Tibial nerve (tissue), 4 donors: ENCODE measurements around the gene ZNF609. TPM values are rescaled to one million over a fixed set of nuclear protein-coding genes. Genes with fewer than 3 reads are reported as not detected.

ENCODE experiments used
- DNase-seq, 2 donors: peaks; one replicate each; pipeline ENCODE4 v3.0.0-alpha.2; 2019; ENCODE audit warnings: low spot score in 2 of 2
- H3K27ac ChIP-seq, 4 donors: fragments of 200-600 bp; sonication (generic) in 3 of 4; one replicate each; pipeline ENCODE4 v1.5.1; 2017 to 2019; ENCODE audit warnings: mild to moderate bottlenecking in 1 of 4
- H3K27me3 ChIP-seq, 2 donors: fragments of 200-600 bp; sonication (generic) in 1 of 2; one replicate each; pipeline versions ENCODE4 v1.5.1 to v1.6.0; 2017 to 2019
- H3K36me3 ChIP-seq, 3 donors: fragments of 200-600 bp; sonication (generic); one replicate each; pipeline ENCODE4 v1.5.1; 2018 to 2019
- H3K4me1 ChIP-seq, 4 donors: fragments of 200-600 bp; sonication (generic) in 3 of 4; one replicate each; pipeline ENCODE4 v1.5.1; 2017 to 2019
- H3K4me3 ChIP-seq, 4 donors: fragments of 200-600 bp; sonication (generic) in 3 of 4; one replicate each; pipeline ENCODE4 v1.5.1; 2017 to 2019; ENCODE audit warnings: mild to moderate bottlenecking in 1 of 4, moderate library complexity in 1 of 4
- H3K9me3 ChIP-seq, 4 donors: fragments of 200-600 bp; sonication (generic) in 3 of 4; one replicate each; pipeline ENCODE4 v1.5.1; 2017 to 2019
- EP300 ChIP-seq, 2 donors: sonication (generic); formaldehyde crosslinking; IDR thresholded peaks; one replicate each; pipeline ENCODE4 v1.6.1; 2017; ENCODE audit warnings: antibody characterized with exemption in 2 of 2, mild to moderate bottlenecking in 1 of 2
- POLR2A ChIP-seq, 2 donors: fragments of 450-650 bp; IDR thresholded peaks; one replicate each; pipeline ENCODE4 v1.6.1; 2017; ENCODE audit warnings: antibody characterized with exemption in 2 of 2, mild to moderate bottlenecking in 2 of 2, moderate library complexity in 2 of 2
- WGBS, 2 donors: methylation state at CpG; one replicate each; pipeline ENCODE4 v1.1.5; 2018; 5-methylcytosine and 5-hydroxymethylcytosine counted together
- total RNA-seq, 4 donors: library from RNA; depleted of rRNA; stranded (reverse); fragments of >200 nt; gene quantifications; one replicate each; pipeline ENCODE4 v1.1.0, GENCODE V29; 2016
- TF ChIP-seq, protein P1 (sequence below), 5 experiments: fragments of 200-600 bp in 3 of 5; fragments of 450-650 bp in 2 of 5; sonication (generic) in 3 of 5; IDR thresholded peaks; one replicate each; pipeline ENCODE4 v1.5.1; 2016 to 2019; ENCODE audit warnings: antibody characterized with exemption in 5 of 5, mild to moderate bottlenecking in 3 of 5, moderate library complexity in 2 of 5

Gene ZNF609
- total RNA-seq, 4 donors from 2014 or later: 22.9 to 38.7 (median 27.1) TPM

DNA sequence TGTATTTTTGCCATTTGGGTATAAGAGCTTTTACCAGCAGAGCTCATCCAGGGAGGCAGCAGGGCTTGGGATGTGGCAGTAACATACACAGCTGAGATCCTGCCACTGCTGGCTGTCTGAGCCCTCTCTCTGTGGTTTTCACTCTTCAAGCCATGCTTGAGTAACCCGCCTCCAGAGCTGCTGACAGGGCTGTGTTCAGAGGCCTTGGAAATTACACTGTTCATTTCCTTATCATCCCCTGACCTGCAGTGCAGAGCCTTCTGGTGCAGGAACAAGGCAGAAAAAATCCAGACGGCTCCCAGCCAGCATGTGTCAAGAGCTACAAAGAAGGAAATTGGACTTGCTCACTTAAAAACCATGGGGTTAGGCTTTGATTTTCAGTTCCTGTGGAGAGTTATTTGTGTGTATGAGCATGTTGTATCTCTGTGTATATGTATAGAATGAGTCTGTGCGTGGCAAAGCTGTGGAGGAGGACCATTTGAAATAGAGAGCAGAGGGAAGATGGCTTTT, 47.0 kb downstream of the ZNF609 start:
- DNase-seq: peak; percentile 26 to 52
- 30% methylated on average over 3 of the region's 3 CpGs for WGBS, 2 donors
- Histone ChIP-seq H3K36me3 (peaks cover 0 to 6% (median 0%) of the 10 kb centered on the region in 3 donors), H3K27me3 (no peaks in the 10 kb centered on the region), H3K4me3 (no peak overlapping the region), H3K4me1 (peaks cover 0 to 48% (median 28%) of the 10 kb centered on the region in 4 donors), H3K27ac (peak overlapping the region in 3 of 4 donors; percentile 7 to 53 (median 42)), H3K9me3 (no peaks in the 10 kb centered on the region)
- TF ChIP-seq POLR2A (IDR thresholded peaks at IDR 0.05): no peak
- TF ChIP-seq, protein P1, sequence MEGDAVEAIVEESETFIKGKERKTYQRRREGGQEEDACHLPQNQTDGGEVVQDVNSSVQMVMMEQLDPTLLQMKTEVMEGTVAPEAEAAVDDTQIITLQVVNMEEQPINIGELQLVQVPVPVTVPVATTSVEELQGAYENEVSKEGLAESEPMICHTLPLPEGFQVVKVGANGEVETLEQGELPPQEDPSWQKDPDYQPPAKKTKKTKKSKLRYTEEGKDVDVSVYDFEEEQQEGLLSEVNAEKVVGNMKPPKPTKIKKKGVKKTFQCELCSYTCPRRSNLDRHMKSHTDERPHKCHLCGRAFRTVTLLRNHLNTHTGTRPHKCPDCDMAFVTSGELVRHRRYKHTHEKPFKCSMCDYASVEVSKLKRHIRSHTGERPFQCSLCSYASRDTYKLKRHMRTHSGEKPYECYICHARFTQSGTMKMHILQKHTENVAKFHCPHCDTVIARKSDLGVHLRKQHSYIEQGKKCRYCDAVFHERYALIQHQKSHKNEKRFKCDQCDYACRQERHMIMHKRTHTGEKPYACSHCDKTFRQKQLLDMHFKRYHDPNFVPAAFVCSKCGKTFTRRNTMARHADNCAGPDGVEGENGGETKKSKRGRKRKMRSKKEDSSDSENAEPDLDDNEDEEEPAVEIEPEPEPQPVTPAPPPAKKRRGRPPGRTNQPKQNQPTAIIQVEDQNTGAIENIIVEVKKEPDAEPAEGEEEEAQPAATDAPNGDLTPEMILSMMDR (IDR thresholded peaks at IDR 0.05): no peak
- TF ChIP-seq EP300 (IDR thresholded peaks at IDR 0.05): peak in 1 of 2 donors; percentile 39

DNA sequence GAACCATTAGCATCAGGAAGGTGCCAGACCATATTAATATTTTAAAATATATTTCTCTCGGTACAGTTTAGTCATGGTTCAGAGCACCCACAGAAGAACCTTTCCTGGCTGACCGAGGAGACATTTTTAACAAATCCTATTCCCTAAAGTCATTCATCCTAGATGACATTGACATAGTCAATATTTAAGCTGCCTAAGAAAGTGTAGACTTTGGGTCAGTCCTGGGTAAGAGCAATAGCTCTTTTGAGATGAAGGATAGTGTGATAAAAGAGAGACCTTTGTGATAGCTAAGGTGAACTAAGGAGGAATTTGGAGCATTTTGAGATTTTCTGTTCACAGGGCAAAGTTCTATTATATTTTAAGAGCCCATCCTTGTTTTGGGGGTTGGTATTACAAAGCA, 47.5 kb downstream of the ZNF609 start:
- DNase-seq: no peak
- peak overlapping the region in 3 of 4 donors; percentile 7 to 53 (median 42) for H3K27ac ChIP-seq
- H3K27me3 ChIP-seq: no peaks in the 10 kb centered on the region
- WGBS, 2 donors: 74 to 88% methylated on average over 2 of the region's 2 CpGs
- no peak overlapping the region for H3K4me3 ChIP-seq
- TF ChIP-seq POLR2A (IDR thresholded peaks at IDR 0.05) (no peak), EP300 (IDR thresholded peaks at IDR 0.05) (no peak)
- TF ChIP-seq, protein P1 (IDR thresholded peaks at IDR 0.05): no peak
- no peaks in the 10 kb centered on the region for H3K9me3 ChIP-seq
- peaks cover 0 to 43% (median 24%) of the 10 kb centered on the region in 4 donors for H3K4me1 ChIP-seq
- peaks cover 0 to 6% (median 0%) of the 10 kb centered on the region in 3 donors for H3K36me3 ChIP-seq

DNA sequence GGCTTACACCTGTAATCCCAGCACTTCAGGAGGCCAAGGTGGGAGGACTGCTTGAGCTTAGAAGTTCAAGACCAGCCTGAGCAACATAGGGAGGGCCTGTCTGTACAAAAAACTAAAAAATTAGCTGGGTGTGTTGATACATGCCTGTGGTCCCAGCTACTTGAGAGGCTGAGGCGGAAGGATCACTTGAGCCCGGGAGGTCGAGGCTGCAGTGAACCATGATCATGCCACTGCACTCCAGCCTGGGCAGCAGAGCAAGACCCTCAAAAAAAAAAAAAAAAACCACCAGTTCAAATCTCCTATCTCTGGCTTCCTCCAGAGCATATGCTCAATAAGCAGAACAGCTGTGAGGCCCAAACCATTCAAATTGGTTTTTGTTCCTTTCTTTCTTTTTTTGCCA, 53.4 kb downstream of the ZNF609 start:
- Histone ChIP-seq H3K9me3 (no peaks in the 10 kb centered on the region), H3K4me1 (peaks cover 0 to 19% (median 2%) of the 10 kb centered on the region in 4 donors), H3K36me3 (peaks cover 0 to 9% (median 0%) of the 10 kb centered on the region in 3 donors), H3K27me3 (no peaks in the 10 kb centered on the region), H3K27ac (no peak overlapping the region), H3K4me3 (no peak overlapping the region)
- TF ChIP-seq POLR2A (IDR thresholded peaks at IDR 0.05) (no peak), EP300 (IDR thresholded peaks at IDR 0.05) (no peak)
- TF ChIP-seq, protein P1 (IDR thresholded peaks at IDR 0.05): no peak
- WGBS, 2 donors: 98 to 99% methylated on average over 3 of the region's 3 CpGs
- no peak for DNase-seq

- Histone ChIP-seq H3K9me3 (no peaks in the 10 kb centered on the region), H3K4me3 (no peak overlapping the region), H3K27ac (no peak overlapping the region), H3K36me3 (peaks cover 0 to 9% (median 0%) of the 10 kb centered on the region in 3 donors), H3K4me1 (peaks cover 0 to 13% (median 2%) of the 10 kb centered on the region in 4 donors), H3K27me3 (no peaks in the 10 kb centered on the region)
- no peak for TF ChIP-seq EP300 (IDR thresholded peaks at IDR 0.05)
- TF ChIP-seq, protein P1 (IDR thresholded peaks at IDR 0.05): no peak
- TF ChIP-seq POLR2A (IDR thresholded peaks at IDR 0.05): no peak
- 62 to 69% methylated on average over 2 of the region's 2 CpGs for WGBS, 2 donors
- DNase-seq: no peak
Observed at GRCh38 chr15:64515196-64515595, 54.8 kb downstream of the ZNF609 start.

- H3K27ac ChIP-seq: no peak overlapping the region
- peaks cover 0 to 16% (median 4%) of the 10 kb centered on the region in 4 donors for H3K4me1 ChIP-seq
- 92 to 94% methylated on average over 9 of the region's 9 CpGs for WGBS, 2 donors
- H3K4me3 ChIP-seq: no peak overlapping the region
- peaks cover 0 to 9% (median 0%) of the 10 kb centered on the region in 3 donors for H3K36me3 ChIP-seq
- TF ChIP-seq, protein P1 (IDR thresholded peaks at IDR 0.05): no peak
- TF ChIP-seq POLR2A (IDR thresholded peaks at IDR 0.05) (no peak), EP300 (IDR thresholded peaks at IDR 0.05) (no peak)
- no peaks in the 10 kb centered on the region for H3K9me3 ChIP-seq
- no peaks in the 10 kb centered on the region for H3K27me3 ChIP-seq
- DNase-seq: no peak
Observed at GRCh38 chr15:64515825-64516224, 55.4 kb downstream of the ZNF609 start.
